Measurements from ENCODE around the gene GRM3.

Gene GRM3

GRCh38 chr7:86692755-86693154 lies 49.0 kb downstream of the GRM3 start:
- no peak for DNase-seq (ENCODE audit: low read depth in 2 of 2)

DNA sequence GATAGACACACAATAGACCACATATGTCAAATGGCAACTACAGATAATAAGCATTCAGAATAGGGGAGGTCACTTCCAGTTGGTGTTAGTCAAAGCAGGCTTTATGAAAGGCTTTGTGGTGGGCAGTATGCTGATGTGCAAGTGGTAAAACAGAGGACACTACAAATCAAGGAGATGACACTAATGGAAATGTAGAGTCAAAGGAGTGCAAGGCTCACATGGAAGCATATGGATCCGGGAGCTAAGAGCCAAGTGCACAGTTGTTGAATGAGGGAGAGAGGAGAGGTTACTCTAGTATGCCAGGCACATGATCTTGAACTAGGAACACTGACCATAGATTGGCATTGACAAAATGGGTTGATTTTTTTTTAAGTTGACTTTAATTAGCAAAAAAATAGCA lies 62.7 kb downstream of the GRM3 start:
- DNase-seq (ENCODE audit: low read depth in 2 of 2) = no peak

- no peak for DNase-seq (ENCODE audit: low read depth in 2 of 2)
Observed at GRCh38 chr7:86708031-86708680, 64.4 kb downstream of the GRM3 start.

DNA sequence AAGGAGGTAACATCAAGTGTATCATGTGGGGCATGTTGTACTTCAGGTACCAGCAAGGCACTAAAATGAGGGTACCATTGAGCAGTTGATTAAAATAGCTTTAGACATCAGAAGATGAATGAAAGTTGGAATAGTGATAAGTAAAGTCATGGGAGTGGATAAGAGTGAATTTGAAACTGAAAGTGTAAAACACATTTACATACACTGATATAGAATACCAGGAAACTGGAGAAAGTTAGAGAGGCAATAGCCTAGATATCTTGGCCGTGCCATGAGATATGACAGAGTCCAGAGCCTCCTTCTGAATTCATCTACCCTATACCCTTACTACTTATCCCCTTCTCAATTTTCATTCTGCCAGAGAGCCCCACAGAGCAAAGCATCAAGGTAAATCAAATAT lies 76.6 kb downstream of the GRM3 start:
- no peak for DNase-seq (ENCODE audit: low read depth in 2 of 2)

GRCh38 chr7:86733783-86734182 lies 90.1 kb downstream of the GRM3 start:
- DNase-seq (ENCODE audit: low read depth in 2 of 2) = no peak

GRCh38 chr7:86745013-86745745 lies 101.5 kb downstream of the GRM3 start:
- no peak for DNase-seq (ENCODE audit: low read depth in 2 of 2)

- no peak for DNase-seq (ENCODE audit: low read depth in 2 of 2)
Observed at GRCh38 chr7:86747698-86748097, 104.0 kb downstream of the GRM3 start.

- DNase-seq (ENCODE audit: low read depth in 2 of 2) = no peak
Observed at GRCh38 chr7:86748201-86748600, 104.5 kb downstream of the GRM3 start.

GRCh38 chr7:86748843-86749719 lies 105.4 kb downstream of the GRM3 start:
- DNase-seq (ENCODE audit: low read depth in 2 of 2) = no peak

- no peak for DNase-seq (ENCODE audit: low read depth in 2 of 2)
Observed at GRCh38 chr7:86749741-86750665, 106.3 kb downstream of the GRM3 start.

DNA sequence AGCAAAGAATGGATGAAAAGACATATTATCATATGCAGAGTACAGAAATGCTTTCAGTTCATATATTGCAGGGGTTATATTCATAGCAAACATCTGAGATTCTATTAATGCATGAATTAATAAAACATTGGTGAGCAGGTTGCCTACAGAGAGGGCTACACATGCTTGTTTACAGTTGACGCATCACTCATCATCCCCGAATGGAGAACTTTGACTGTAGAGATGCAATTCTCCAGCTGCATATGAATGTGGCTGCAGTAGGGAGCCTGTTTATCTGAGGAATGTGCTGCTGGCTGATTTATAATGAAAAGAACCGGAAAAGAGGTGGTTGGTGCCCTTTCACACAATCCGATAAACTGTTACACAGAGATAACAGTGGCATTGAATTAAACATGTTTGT lies 116.5 kb downstream of the GRM3 start:
- DNase-seq (ENCODE audit: low read depth in 2 of 2) = no peak

DNA sequence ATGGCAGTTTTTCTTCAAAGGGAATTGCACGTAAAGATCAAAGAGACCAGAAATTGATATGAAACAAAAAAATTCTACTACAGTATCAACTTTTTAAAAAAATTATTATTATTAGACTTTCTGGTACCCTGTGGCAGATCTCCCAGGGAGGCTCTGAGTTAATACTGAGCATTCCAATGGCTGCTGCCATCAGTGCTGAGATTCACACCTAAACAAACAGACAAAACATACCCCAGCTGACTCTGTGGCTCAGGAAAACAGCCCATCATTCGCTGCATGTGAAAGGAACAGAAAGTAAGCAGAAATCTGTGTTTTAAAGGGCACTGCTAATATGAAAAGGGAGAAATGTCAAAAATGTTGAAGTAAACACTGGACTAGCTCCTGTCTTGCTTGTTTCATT lies 118.4 kb downstream of the GRM3 start:
- DNase-seq (ENCODE audit: low read depth in 2 of 2) = no peak

- DNase-seq (ENCODE audit: low read depth in 2 of 2) = no peak
Observed at GRCh38 chr7:86765931-86766330, 122.2 kb downstream of the GRM3 start.

- no peak for DNase-seq (ENCODE audit: low read depth in 2 of 2)
Observed at GRCh38 chr7:86768394-86768793, 124.7 kb downstream of the GRM3 start.

DNA sequence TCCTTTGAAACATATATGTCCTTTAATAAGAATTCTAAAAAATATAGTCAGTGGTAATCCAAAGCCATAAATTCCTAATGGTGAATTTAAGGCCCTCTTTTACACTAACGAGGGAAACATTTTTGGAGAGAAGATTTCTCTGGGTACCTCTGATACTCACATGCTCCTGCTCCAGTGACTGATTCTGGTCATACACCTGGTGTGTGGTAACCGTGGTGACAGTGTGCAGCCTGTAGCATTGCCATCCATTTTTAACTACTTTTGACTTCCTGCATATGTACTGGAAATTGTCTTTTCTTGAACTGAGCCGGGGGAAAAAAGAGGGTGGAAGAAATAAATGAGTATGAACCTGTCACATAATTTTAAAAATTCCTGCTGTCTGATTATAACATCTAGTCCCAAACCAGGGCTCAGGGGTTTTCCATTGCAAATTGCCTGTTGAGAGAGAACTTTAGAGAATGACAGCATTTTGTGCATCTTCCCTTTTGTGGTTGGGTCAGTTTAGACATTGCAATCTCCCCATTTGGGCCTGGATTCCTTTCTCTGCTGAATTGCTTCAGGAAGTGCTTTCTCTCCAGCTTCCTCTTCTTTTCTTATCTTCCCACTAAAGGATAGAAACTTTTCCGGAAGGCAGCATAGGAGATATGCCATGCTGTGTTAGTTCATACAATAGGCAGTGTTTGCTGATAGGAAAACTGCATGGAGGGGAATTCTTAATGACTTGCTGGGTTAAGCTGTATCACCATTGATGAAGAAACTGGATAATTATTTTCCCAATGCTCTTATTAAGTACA lies 125.5 kb downstream of the GRM3 start:
- no peak for DNase-seq (ENCODE audit: low read depth in 2 of 2)

DNA sequence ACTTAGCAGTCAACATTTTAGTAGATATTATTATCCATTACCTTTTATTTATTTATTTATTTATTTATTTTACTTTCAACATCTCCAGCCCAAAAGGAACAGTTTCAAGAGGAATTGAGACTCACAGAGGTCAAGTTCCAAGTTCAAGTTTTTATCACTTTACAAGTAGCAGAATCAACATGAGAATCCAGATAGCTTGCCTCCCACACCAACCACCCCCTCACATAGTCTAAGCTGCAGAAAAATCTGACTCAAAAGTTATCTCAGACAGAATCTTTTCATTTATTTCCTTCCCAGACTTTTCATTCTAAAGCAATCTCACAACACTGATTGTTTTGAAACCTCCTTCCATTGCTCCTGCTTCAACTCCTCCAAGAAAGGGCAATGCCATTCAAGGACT lies 129.6 kb downstream of the GRM3 start:
- DNase-seq (ENCODE audit: low read depth in 2 of 2) = no peak

- DNase-seq (ENCODE audit: low read depth in 2 of 2) = no peak
Observed at GRCh38 chr7:86775203-86775602, 131.5 kb downstream of the GRM3 start.

DNA sequence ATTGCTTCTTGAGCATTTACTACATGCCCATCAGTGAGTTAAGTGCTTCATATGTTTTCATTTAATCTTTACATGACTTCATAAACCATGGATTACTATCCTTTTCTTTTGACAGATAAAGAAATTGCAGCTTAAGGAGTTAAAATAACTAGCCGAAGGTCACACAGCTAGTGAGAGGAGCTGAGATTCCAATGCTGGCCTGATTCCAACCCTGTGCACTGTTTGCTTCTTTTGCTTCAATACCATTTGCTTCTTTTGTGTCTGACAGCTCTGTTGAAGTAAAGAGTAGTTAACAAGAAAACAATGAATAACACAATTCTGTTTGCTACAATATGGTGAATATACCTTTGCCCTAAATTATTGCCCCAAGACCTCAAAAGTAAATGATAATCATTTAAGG lies 132.4 kb downstream of the GRM3 start:
- DNase-seq (ENCODE audit: low read depth in 2 of 2) = no peak

DNA sequence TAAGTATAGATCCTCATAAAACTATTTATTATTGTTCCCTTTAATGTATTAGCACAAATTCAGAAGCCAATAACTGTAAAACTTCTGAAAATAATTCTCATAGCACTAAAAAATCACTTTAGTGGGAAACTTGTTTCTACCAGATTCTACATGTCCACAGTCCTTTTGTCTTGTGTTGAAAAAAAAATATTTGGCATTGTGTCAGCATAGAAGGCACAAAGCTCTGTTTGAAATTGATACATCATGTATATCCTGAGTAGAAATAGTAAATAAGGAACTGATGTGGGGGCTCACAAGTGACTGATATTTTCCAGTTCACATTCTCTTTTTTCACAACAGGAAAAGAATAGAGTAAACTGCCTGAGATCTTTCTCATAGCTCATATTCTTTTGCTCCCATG lies 134.6 kb downstream of the GRM3 start:
- DNase-seq (ENCODE audit: low read depth in 2 of 2) = no peak

GRCh38 chr7:86784765-86785164 lies 141.1 kb downstream of the GRM3 start:
- no peak for DNase-seq (ENCODE audit: low read depth in 2 of 2)

DNA sequence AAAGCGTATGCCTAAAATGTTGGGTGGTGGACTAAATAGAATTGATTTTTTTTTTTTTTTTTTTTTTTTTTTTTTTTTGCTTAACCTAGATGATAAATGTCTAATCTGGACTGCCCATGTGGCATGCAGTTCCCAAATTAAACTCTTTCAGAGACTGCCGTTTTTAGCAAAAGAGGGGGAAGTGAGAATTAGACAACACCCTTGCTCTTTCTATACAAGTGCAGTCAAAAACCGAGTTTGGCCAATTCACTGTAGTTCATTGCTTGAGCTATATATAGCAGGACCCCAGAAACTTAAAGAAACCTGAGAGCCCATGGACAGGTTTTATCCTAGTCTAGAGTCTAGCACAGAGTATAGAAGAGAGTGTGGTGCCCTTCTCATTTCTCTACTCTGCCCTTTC lies 141.9 kb downstream of the GRM3 start:
- DNase-seq (ENCODE audit: low read depth in 2 of 2) = no peak

Data from stimulated activated CD8-positive, alpha-beta memory T cell treated with anti-CD3 and anti-CD28 coated beads, Interleukin-7, amount 100 ng/mL, for 4 hours (primary cell).